RKO (cell line): ENCODE measurements around the gene POU3F2.
A peak's percentile ranks its signal among the peaks of the same experiment; 100 is the strongest.

Source experiments
- DNase-seq: peaks from one replicate; pipeline ENCODE4 v3.0.0-alpha.2; 2016; ENCODE audit warnings: low spot score

The POU3F2 gene

DNA sequence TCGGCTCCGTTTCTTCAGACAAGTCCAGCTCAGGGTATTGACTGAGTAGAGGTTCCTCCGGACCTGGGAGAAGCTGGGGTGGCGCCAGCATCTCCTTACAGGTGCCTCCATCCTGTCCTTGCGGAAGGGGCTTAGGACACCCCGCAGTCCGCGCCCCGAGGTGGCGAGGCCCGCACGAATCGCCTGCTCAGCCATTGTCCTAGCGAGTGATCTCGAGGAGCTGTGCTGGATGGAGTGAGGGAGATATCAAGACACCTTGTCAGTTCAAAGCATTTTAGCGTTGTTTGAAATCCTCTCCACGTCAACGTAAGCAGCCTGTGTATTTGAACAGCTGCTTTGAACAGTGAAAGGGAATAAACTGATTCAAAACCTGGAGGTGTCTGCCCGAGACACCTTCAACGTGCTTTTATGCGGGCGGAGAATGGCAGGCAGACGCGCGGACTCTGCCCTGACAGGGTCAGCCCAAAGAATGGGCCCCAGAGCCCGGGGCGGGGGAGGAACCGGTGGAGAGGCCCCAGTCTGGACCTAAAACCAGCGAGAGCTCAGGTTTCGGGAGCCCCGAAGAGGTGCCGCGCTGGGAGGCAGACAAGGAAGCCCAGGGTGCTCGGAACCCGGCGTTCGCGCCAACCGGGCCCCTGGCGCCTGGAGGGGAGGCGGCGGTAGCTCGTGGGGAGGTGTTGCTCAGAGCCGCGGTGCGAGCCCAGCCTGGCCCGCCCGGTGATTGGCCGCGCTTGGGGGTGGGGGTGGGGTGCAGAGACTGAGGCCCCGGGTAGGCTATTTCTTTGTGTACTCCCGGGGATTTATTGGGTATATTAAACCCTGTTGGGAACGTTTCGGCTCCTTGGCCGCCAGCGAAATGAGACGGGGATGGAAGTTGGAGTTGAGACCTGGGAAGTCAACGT, 3.1 kb upstream of the POU3F2 start:
- no peak for DNase-seq

DNA sequence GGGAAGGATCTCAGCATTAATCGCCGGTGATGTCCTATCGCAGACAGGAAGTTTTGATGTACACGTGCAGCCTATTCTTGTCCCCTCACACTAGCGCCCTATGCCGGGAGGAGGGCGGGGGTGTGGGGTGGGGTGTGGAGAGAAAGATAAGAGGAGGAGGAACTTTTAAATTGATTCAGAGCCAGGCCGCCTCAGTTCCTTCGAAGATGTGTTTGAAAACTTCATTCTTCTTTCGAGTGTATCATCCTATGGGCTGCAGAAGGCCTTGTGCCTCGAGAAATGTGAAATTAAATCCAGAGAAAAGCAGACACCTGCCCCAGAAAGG, 2.5 kb upstream of the POU3F2 start:
- DNase-seq = no peak

DNA sequence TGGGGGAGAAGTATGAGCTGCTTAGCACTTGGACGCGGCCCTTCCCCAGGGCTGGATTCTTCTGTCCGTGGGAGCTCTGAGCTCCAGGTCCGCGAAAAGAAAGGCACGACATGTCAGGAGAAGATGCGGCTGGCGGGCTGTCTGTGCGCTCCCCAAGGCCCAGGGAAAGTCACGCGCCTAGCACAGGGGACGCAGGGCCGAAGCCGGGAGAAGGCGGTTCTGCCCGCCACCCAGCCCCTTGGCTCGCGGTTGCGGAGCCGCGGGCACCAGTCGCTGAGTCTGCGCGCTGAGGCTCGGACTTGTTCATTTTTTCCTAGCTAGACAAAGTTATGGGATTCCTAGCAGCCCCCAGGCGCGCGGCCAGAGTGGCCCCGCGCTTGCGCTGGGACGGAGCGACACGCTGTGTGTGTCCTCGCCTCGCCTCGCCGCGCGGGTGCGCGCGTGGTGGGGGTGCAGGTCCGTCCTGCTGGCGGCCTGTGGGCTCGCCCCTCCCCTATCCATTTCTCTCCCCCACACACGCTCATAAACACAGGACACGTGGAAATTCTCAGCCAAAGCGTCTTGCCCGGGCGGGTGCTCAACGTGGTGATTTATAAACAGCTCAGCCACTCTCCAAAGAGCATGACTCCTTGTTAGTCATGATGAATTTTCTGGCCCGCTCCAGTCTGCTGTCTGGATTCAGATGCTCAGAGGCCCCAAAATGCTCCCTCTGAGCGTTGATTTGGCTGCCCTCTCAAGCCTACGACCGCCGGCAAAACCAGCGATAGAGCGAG, 1.9 kb upstream of the POU3F2 start:
- DNase-seq = peak; percentile 10

DNA sequence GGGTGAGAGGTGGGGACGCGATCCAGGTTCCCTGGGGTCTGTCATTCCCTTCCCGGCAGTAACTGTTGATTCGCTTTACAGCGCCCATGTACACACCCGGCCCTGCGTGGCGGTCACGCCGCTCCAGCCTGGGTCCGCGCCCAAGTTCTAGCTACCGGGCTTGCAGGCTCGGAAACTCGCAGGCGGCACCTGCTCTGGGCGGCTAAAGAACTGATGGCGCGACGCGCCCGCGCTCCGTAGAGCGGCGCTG, 1.4 kb upstream of the POU3F2 start:
- DNase-seq = no peak

DNA sequence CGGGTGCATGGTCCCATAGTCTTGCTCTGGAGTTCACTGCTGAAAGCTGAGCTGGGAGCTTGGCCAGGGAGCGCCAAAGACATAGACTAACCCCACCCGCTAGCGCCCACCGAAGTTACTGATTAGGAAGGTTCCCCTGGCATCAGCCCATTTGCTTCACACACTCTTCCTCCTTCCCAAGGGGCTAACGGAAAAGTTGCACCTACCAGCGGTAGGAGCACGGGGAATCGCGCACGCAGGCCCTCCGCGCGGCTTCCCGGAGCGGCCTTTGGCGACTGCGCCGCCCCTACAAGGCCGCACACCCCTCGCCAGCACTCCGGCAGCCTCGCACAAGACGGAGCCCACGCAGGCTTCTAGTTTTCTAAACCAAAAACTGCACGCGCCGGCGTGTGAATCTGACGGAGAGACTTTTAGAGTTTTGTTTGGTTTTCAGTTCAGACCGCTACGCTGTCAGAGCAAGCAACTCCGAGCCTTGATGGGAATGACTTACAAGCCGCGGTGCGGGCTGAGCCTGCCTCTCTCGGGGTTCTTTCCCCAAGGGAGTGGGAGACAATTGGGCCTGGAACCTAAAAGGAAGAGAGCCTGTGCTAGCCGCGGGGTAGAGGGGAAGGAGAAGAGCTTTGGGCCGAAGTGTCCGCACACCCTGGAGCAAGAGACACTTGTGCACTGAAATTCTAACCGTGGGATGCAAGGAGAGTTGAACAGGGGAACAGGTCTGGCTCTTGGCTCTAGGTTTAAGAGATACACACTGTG, 891 bp upstream of the POU3F2 start:
- no peak for DNase-seq

DNA sequence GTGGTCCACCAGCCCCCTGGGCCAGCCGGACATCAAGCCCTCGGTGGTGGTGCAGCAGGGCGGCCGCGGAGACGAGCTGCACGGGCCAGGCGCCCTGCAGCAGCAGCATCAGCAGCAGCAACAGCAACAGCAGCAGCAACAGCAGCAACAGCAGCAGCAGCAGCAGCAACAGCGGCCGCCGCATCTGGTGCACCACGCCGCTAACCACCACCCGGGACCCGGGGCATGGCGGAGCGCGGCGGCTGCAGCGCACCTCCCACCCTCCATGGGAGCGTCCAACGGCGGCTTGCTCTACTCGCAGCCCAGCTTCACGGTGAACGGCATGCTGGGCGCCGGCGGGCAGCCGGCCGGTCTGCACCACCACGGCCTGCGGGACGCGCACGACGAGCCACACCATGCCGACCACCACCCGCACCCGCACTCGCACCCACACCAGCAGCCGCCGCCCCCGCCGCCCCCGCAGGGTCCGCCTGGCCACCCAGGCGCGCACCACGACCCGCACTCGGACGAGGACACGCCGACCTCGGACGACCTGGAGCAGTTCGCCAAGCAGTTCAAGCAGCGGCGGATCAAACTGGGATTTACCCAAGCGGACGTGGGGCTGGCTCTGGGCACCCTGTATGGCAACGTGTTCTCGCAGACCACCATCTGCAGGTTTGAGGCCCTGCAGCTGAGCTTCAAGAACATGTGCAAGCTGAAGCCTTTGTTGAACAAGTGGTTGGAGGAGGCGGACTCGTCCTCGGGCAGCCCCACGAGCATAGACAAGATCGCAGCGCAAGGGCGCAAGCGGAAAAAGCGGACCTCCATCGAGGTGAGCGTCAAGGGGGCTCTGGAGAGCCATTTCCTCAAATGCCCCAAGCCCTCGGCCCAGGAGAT, 1.0 kb downstream of the POU3F2 start:
- no peak for DNase-seq

DNA sequence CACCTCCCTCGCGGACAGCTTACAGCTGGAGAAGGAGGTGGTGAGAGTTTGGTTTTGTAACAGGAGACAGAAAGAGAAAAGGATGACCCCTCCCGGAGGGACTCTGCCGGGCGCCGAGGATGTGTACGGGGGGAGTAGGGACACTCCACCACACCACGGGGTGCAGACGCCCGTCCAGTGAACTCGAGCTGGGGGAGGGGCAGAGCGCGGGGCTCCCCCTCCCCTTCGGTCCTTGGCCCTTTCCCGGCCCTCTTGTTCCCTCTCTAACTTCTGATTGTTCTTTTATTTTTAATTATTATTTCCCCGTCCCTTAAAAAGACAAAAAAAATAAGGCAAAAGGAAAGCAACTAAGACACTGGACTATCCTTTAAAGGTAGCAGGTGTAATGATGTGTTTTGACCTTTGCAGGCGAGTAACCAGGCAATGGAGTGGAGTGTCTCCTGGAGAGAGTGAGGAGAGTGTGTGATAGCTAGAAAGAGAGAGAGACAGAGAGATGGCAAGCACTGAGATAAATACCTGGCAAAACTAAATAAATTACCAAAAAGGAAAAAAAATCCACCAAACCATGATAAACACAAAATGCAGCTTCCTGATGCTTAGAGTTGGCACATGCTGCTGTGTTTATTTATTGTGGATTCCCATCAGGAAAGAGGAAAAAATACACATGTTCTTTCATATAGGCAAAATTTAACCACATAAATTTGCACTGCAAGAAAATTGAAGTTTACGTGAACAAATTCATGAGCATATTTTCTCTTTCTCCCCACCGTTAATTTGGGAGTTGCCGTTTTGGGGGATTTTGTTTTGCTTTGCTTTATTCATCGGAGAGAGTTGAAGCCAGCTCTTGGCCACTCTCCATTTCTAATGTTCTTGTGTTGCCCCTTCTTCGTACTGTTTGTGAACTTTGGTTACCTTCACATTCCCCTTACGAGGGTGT, 1.9 kb downstream of the POU3F2 start:
- DNase-seq = no peak

DNA sequence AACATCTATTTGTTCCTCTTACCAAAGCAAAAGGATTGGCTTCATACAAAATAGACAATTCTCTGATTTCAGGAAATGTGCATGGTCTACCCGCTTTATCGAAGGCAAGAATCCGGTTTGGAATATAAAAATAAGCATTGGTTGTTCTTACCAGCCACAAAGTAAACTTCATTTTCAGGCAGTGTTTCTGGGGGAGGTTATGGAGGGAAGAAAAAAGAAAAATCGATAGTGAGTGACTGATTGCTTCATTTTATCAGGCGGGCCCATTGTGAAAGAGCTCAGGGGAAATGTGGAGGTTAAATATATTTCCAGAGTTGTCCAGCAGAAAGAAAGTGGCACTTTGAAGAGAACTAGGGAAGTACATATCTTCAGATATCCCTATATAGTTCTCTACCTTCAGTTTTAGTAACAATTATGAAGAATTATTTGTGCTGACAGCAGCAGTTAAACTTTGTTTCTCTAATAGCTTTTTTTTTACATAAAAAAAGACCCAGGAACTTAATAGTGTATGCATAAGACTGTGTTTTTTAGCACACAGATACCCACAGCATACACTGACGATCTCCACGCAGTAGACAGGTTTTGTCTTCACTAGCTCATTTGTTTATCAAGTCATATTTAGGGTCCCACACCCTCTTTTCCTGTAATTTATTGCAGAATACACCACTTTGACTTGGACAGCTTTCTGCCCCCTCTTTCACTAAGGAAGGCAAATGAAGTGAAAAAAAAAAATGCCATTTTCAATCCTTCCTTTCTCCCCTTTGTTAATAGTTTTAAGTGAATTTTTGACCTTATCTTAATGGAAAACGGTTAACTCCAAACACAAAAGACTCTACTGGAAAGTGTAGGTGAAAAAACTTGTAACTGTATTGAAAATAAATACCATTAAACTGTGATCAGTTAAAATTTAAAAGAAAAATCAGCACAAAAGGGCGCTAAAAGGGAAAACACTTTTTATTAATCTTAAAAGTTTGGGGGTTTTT, 2.9 kb downstream of the POU3F2 start:
- no peak for DNase-seq

DNA sequence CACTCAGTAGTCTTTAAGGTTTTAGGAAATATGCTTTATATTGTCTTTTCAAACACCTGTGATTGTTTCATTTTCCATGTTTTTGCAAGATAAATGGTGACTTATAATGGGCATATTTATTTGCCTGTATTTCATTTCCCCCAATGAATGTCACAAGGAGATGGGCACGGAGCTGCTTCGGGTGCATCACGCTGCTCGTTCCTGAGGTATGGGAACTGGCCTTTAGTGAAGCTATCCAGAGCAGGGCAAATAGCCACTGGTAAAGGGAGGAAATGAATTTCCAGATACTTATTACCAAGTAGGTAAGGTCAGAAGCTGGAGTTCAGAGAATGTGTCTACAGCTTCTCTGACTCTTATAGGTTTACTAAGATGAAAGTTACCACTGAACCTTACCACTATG, 3.7 kb downstream of the POU3F2 start:
- DNase-seq = no peak

DNA sequence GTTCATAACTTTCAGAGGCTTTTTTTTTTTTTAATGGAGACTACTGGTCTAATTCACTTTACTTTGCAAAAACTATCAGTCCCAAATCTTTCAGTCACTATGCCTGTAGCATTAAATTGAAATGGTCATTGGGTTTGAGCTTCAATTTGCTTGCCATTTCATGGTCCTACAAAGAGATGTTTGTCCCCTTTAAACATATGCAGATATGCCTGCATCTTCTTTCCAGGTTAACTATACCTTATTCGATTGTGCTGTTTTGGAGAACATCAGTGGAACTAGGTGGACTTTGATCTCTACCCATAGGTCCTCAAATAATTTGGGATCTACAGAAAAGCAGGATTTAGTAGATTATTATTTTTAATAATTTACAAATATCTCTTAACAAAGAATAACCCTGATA, 4.6 kb downstream of the POU3F2 start:
- DNase-seq = no peak

DNA sequence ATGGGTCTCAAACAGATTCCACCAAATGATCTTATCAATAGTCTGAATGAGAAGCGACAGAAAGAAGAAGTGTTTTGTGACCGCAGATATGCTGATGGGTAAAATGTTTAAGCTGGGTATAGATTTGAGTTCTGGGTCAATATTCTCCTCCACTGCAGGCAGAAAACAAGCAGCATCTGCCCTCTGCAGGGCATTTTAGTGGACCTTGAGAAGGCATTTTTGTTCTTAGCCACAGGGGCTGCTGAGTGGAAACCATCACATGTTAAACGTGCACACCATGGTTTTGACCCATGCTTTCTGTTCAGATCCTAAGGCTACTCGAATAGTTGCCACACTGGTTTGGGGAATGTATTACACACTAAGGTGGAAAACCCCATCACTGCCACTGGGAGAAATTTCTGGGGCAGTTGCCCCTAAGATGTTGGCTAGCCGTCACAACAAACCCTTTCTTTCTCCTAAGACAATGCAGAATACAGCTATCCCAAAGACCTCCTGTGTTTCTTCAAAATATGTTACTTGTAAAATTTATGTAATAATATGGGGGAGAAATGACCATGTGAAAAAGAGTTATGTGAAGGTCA, 5.5 kb downstream of the POU3F2 start:
- peak; percentile 43 for DNase-seq

DNA sequence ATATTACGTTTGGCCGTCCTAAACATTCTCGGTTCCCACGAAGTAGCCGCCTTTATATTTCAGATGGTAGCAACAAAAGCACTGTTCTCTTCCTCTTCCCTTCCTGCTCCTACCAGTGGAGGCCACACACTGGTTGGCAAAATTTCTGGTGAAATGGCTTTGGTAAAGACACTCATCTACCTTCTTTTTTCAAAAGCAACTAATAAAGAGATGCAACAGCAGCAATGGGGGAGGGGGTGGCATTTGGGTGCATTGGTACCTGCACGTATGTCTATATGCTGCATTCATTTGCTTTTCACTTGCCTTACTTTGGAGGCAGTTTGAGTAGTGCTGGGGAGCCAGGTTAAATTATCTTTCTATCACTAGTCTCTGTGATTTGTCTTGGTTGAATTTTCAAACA, 6.0 kb downstream of the POU3F2 start:
- no peak for DNase-seq

DNA sequence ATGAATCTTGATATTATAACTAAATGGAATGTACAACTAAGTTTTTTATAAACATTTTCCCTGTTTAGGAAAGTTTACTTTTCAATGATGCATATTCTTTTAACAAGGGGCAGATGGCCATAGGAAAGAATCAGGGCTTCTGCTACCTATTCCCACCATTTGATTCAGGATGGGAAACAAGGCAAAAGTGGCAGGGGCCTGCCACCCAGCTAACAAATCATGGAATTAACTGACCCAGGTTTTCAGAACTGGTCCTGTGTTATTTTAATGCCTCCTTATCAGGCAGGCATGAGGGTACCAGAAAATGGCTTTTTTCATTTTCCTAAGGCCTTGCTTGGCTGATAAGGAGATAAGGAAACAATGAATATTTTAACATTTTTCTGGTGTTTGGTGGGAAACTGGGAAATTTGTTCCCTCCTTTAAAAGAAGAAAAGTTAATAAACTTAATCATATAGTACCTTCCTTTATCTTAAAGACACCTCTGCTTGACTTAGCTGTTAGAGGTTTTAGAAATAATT, 6.7 kb downstream of the POU3F2 start:
- DNase-seq = no peak

DNA sequence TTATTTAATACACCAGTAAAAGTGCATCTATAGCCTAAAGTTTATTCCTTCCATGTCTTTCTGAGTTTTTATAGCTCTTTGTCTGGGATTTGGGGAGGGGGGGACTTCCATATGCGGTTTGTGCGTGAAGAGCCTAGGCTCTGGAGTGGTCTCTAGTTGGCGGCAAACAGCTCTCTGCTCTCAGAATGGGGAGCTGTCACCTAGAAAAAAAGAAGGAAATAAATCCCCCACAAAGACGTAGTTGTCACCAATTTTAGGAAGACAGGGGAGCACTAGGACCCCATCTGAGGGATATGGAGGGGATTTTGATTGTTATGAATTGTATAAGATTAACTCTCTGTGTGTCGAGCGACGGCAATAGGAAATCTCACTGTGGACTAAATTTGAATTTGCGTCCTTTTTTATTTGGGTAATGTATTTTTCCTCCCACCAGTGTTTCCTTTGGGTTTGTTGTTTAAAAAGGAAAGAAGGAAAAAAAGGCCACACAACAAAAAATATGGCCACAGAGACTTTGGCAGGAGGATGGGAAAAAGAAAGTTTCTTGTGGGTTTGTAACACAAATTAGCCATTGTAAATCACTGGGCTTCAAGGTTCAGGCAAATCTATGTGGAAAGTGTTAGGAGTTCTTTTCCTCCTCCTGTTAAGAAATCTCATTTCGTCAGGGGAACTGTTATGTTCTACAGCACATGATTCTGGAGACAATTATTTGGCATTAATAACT, 7.4 kb downstream of the POU3F2 start:
- DNase-seq = no peak

DNA sequence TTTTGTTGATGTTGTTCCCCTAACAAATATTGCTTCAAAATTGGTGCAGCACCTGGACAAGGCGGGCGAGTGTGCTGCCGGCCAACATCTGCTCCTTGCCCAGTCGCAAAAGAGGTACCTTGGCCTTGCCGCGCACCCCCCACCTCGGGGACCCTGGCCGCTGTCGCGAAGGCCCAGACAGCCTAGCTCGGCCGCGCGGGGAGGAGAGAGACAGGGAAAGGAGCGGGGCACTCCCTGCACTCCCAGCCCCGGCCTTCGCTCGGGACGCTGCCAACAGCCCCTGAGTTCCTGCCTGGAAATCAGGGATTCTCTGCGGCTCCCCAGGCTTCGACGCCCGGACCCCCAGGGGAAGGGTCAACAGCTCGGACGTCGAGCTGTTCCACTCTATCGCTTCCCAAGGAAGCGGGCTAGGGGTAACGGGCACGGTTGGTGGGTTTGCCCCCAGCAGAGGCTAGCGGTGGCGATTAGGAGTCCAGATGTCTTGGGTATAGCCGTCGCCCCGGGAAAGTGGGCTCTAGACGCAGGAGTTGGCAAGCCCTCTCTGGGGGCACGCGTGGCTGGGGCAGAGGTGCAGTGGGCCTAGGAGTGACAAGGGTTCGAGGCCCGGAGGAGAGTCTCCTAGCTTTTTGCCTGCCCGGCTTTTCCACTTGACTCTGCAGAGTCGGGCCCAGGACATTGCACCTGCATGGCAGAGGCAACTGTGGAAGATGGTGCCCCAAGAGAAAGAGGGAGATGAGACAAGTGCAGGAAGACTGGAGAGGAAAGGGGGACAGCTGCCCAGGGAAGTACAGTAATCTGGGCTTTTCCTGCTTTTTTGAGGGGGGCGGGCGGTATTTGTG, 8.2 kb downstream of the POU3F2 start:
- no peak for DNase-seq

DNA sequence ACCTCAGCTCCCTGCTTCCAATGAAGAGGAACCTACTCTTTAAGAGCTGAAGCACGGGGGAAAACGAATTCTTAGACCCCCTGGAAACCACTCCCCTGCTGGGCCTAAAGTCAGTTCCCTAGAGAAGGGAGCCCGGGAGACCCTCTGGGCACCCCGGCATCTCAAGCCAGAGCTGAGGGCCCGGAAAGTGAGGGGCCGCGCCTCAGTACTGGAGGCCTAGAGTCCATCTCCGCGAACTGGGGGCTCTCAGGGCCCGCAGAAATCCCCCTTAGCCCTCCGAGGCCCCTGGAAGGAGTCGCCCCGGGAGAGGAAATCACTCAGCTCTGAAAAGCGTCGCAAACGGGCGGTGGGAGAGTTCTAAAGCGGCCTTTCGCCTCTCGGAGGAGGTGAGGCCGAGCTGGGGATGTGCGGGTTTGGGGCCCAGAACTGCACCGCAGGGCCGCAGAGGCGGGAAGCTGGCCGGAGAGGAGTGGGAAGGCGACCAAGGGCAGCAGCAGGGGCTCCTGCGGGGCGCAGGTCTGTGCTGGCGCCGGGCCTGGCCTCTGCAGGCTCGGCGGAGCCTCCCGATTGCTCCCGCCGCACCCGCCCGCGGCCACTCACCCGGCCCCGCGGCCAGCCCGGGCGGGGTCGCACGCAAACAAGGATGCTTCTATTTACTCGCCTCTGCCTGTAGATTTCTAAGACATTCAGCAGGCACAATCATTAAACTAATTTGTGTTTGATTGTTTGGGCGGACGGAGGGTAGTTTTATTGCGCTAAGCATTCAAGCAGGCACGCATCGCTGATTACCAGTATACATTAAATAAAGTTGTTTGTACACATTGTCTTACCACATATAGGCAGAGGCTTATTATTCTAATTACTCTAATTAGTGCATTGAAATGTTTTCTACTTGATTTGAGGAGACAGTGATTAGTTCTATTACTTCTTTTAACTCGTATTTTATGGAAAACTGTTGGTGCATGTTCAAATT, 9.2 kb downstream of the POU3F2 start:
- no peak for DNase-seq
